ENCODE measurements around the gene EMID1. TPM values are rescaled to one million over a fixed set of nuclear protein-coding genes. Genes with fewer than 3 reads are reported as not detected.

The EMID1 gene
- total RNA-seq, 1 experiment from 2014 or later: 6.1 TPM

- ChIA-PET POLR2A (interaction anchor here (1.9 to 2.0 kb wide), 2 partner anchors 11 to 37 kb away, joined by 5 to 6 read pairs; partner anchors contain the start of gene EWSR1), CTCF (interaction anchor here (1.2 to 2.0 kb wide), 7 partner anchors 9 to 152 kb away, joined by 3 to 5 read pairs (median 4); partner anchors contain the start of gene RASL10A)
- Mint-ChIP-seq H3K27ac (peak overlapping the region; percentile 92; the same call in 1 of the 2 replicates), H3K4me1 (peaks cover 21% of the 10 kb centered on the region), H3K4me3 (peak overlapping the region; percentile 73), H3K36me3 (no peaks in the 10 kb centered on the region), H3K9me3 (no peaks in the 10 kb centered on the region), H3K27me3 (ENCODE audit: low read depth) (peaks cover 4% of the 10 kb centered on the region; the same call in 1 of the 2 replicates)
- ATAC-seq (no peak), DNase-seq (ENCODE audit: low spot score) (no peak)
- no peak for TF ChIP-seq NR1H2 (CRISPR knock-in tag; IDR thresholded peaks at IDR 0.05)
- TF ChIP-seq ESRRA (CRISPR knock-in tag; IDR thresholded peaks at IDR 0.05; ENCODE audit: borderline replicate concordance): no peak
- TF ChIP-seq, protein P1, sequence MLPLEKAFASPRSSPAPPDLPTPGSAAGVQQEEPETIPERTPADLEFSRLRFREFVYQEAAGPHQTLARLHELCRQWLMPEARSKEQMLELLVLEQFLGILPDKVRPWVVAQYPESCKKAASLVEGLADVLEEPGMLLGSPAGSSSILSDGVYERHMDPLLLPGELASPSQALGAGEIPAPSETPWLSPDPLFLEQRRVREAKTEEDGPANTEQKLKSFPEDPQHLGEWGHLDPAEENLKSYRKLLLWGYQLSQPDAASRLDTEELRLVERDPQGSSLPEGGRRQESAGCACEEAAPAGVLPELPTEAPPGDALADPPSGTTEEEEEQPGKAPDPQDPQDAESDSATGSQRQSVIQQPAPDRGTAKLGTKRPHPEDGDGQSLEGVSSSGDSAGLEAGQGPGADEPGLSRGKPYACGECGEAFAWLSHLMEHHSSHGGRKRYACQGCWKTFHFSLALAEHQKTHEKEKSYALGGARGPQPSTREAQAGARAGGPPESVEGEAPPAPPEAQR (CRISPR knock-in tag; IDR thresholded peaks at IDR 0.05): no peak
- no peak for TF ChIP-seq MXD4 (CRISPR knock-in tag; IDR thresholded peaks at IDR 0.05; ENCODE audit: borderline replicate concordance)
These were observed 100.1 kb downstream of the EMID1 start for GRCh38 chr22:29305836-29306174.

DNA sequence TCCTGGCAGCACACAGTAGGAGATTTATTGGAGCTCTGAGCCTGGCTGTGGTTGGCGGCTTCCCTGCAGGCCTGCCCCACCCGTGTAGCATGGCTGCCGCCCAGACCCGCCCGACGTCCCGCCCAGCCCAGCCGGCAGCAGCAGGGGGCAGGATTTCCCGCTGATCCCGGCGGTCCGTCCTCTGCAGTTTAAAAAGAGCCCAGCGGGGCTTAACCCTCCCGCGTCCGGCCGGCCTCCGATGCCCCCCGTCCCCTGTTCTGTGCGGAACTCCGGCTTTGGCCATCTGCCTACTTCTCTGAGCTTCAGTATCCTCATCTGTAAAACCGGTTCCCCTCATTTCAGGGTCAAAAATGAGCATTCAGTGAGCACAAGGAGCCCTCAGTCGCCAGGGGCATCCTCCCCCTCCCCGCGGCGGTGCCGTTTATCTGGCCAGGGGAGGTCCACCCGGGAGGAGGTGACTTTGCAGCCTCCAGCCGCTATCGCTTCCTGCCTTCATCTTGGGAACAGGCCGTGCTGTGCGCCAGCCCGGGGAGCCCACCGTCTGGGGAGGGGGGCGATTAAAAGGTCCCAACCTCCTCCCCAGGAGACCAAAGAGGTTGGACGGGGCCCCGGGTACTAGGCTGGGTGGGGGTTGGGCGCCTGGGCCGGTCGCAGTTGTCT, 100.6 kb downstream of the EMID1 start, which contains the start of gene GAS2L1:
TSS of gene GAS2L1 (plus strand) at position 476 of the 660 bp plus-strand sequence. CDS start 1,456 bp downstream, outside the sequence.
- Mint-ChIP-seq H3K4me3 (peak within 1 kb of the TSS; percentile 84), H3K27ac (peak within 1 kb of the TSS; percentile 92; the same call in 1 of the 2 replicates), H3K9me3 (no peaks in the 10 kb centered on the region), H3K4me1 (peaks cover 21% of the 10 kb centered on the region), H3K27me3 (ENCODE audit: low read depth) (peaks cover 4% of the 10 kb centered on the region; the same call in 1 of the 2 replicates), H3K36me3 (no peaks in the 10 kb centered on the region)
- ATAC-seq (peak; percentile 8), DNase-seq (ENCODE audit: low spot score) (peak; percentile 76)
- CTCF ChIA-PET: interaction anchor here (0.8 to 2.0 kb wide), 11 partner anchors 9 to 152 kb away, joined by 3 to 5 read pairs (median 4); partner anchors contain the start of genes EMID1 and RASL10A
- POLR2A ChIA-PET: interaction anchor here (1.9 to 2.0 kb wide), 2 partner anchors 11 to 38 kb away, joined by 5 to 6 read pairs; partner anchors contain the start of gene EWSR1
- TF ChIP-seq ZNF512 (CRISPR knock-in tag; IDR thresholded peaks at IDR 0.05; ENCODE audit: borderline replicate concordance) (no peak), ZBTB43 (CRISPR knock-in tag; IDR thresholded peaks at IDR 0.05) (0 out of 2 replicates have a peak, but pooled peaks have one; percentile 45), FOXP1 (CRISPR knock-in tag; IDR thresholded peaks at IDR 0.05; ENCODE audit: borderline replicate concordance) (0 out of 2 replicates have a peak, but pooled peaks have one; percentile 44), ETV6 (CRISPR knock-in tag; IDR thresholded peaks at IDR 0.05) (0 out of 2 replicates have a peak, but pooled peaks have one; percentile 43), CREM (CRISPR knock-in tag; IDR thresholded peaks at IDR 0.05) (0 out of 2 replicates have a peak, but pooled peaks have one; percentile 64), ZNF423 (CRISPR knock-in tag; IDR thresholded peaks at IDR 0.05) (peak; percentile 98), SP1 (CRISPR knock-in tag; conservative IDR thresholded peaks at IDR 0.05) (0 out of 2 replicates have a peak, but pooled peaks have one; percentile 50)
- TF ChIP-seq, protein P2, sequence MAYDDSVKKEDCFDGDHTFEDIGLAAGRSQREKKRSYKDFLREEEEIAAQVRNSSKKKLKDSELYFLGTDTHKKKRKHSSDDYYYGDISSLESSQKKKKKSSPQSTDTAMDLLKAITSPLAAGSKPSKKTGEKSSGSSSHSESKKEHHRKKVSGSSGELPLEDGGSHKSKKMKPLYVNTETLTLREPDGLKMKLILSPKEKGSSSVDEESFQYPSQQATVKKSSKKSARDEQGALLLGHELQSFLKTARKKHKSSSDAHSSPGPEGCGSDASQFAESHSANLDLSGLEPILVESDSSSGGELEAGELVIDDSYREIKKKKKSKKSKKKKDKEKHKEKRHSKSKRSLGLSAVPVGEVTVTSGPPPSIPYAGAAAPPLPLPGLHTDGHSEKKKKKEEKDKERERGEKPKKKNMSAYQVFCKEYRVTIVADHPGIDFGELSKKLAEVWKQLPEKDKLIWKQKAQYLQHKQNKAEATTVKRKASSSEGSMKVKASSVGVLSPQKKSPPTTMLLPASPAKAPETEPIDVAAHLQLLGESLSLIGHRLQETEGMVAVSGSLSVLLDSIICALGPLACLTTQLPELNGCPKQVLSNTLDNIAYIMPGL (CRISPR knock-in tag; IDR thresholded peaks at IDR 0.05): peak; percentile 56; the same call in 1 of the 2 replicates
- TF ChIP-seq, protein P3, sequence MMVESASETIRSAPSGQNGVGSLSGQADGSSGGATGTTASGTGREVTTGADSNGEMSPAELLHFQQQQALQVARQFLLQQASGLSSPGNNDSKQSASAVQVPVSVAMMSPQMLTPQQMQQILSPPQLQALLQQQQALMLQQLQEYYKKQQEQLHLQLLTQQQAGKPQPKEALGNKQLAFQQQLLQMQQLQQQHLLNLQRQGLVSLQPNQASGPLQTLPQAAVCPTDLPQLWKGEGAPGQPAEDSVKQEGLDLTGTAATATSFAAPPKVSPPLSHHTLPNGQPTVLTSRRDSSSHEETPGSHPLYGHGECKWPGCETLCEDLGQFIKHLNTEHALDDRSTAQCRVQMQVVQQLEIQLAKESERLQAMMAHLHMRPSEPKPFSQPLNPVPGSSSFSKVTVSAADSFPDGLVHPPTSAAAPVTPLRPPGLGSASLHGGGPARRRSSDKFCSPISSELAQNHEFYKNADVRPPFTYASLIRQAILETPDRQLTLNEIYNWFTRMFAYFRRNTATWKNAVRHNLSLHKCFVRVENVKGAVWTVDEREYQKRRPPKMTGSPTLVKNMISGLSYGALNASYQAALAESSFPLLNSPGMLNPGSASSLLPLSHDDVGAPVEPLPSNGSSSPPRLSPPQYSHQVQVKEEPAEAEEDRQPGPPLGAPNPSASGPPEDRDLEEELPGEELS (CRISPR knock-in tag; IDR thresholded peaks at IDR 0.05): peak; percentile 56; the same call in 1 of the 2 replicates
- TF ChIP-seq, protein P4, sequence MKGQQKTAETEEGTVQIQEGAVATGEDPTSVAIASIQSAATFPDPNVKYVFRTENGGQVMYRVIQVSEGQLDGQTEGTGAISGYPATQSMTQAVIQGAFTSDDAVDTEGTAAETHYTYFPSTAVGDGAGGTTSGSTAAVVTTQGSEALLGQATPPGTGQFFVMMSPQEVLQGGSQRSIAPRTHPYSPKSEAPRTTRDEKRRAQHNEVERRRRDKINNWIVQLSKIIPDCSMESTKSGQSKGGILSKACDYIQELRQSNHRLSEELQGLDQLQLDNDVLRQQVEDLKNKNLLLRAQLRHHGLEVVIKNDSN (CRISPR knock-in tag; IDR thresholded peaks at IDR 0.05): no peak

Data from WTC11 (cell line).